ENCODE data around the gene JAK1.

Gene JAK1

DNA sequence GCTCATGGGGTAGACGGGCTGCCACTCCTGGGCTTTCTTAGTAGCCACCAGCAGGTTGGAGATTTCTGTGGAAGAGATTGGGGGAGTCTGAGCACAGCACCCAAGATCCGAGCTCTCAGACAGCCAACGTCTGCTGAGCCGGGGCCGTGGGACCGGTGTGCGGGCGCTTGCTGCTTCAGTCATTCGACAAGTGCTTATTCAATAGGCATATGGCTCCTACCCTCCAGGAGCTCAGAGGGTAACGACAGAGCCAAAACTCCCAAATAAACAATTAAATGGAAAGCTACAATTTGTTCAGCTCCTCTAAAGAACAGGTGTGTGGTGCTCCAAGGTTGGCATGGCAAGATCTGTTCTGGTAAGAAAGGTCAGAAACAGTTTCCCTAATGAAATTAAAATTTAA lies 115.5 kb downstream of the JAK1 start:
- Histone ChIP-seq H3K14ac (ENCODE audit: low read length) (no peak overlapping the region), H4K91ac (ENCODE audit: low read depth, low read length) (no peak overlapping the region), H3K23ac (ENCODE audit: low read length) (no peak overlapping the region), H2BK12ac (ENCODE audit: low read length) (no peak overlapping the region), H3K9me3 (ENCODE audit: insufficient read depth, low read depth, low read length) (peaks cover 2% of the 10 kb centered on the region), H3K79me1 (ENCODE audit: low read length) (no peaks in the 10 kb centered on the region), H3K79me2 (ENCODE audit: control insufficient read depth, insufficient read depth, low read length, poor library complexity) (no peaks in the 10 kb centered on the region), H3K4ac (ENCODE audit: low read depth, low read length) (no peak overlapping the region), H4K12ac (ENCODE audit: low read depth, low read length) (no peak overlapping the region), H2BK120ac (ENCODE audit: insufficient read depth, low read length, poor library complexity) (no peak overlapping the region), H3K4me2 (ENCODE audit: low read length) (no peak overlapping the region), H3K4me1 (ENCODE audit: control insufficient read depth in 1 of 2, insufficient read depth in 2 of 2, low read length in 2 of 2) (no peaks in the 10 kb centered on the region), H3K27me3 (ENCODE audit: insufficient read depth, low read length) (no peaks in the 10 kb centered on the region), H3K36me3 (ENCODE audit: control insufficient read depth in 1 of 2, insufficient read depth in 2 of 2, low read length in 2 of 2) (peaks cover 34 to 56% of the 10 kb centered on the region in 2 experiments), H3K4me3 (ENCODE audit: low read depth, low read length) (no peak overlapping the region), H3K9ac (ENCODE audit: low read length) (no peak overlapping the region), H3K18ac (ENCODE audit: low read length) (no peak overlapping the region), H3K27ac (ENCODE audit: low read depth, low read length) (no peak overlapping the region), H2AFZ (ENCODE audit: insufficient read depth, low read length, poor library complexity) (no peak overlapping the region), H2BK5ac (ENCODE audit: low read depth, low read length, poor library complexity) (no peak overlapping the region), H4K8ac (ENCODE audit: low read depth, low read length) (no peak overlapping the region), H2AK5ac (ENCODE audit: low read length) (no peak overlapping the region)
- no peak for DNase-seq
- WGBS (ENCODE audit: extremely low coverage, insufficient coverage, insufficient read length): no CpG with 5 or more reads among the region's 10 CpGs

DNA sequence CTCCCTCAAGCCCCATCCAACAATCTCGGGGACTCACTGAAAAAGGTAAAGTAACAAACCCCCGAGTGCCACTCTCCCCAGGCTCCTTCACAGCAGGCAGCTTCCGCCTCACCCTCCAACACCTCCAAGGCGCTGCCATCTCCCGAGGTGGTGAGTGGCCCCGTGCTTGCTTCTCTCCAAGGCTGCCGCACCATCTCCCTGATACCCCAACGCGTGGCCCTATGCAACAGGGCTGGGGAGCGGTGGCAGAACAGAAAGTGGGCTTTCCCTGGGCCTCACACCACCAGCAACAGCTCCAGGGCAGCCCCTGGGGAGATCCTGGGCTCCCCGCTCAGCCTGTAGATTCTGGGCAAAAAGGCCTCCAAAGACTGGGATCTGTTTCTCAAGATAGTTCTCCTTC lies 116.4 kb downstream of the JAK1 start:
- no peak overlapping the region for H3K14ac ChIP-seq (ENCODE audit: low read length)
- H4K8ac ChIP-seq (ENCODE audit: low read depth, low read length): no peak overlapping the region
- peaks cover 32 to 58% of the 10 kb centered on the region in 2 experiments for H3K36me3 ChIP-seq (ENCODE audit: control insufficient read depth in 1 of 2, insufficient read depth in 2 of 2, low read length in 2 of 2)
- H3K18ac ChIP-seq (ENCODE audit: low read length): no peak overlapping the region
- no peak overlapping the region for H3K4ac ChIP-seq (ENCODE audit: low read depth, low read length)
- no peaks in the 10 kb centered on the region for H3K79me2 ChIP-seq (ENCODE audit: control insufficient read depth, insufficient read depth, low read length, poor library complexity)
- no peak overlapping the region for H2AFZ ChIP-seq (ENCODE audit: insufficient read depth, low read length, poor library complexity)
- no peak overlapping the region for H2BK120ac ChIP-seq (ENCODE audit: insufficient read depth, low read length, poor library complexity)
- DNase-seq: no peak
- no peaks in the 10 kb centered on the region for H3K27me3 ChIP-seq (ENCODE audit: insufficient read depth, low read length)
- no peak overlapping the region for H4K91ac ChIP-seq (ENCODE audit: low read depth, low read length)
- WGBS (ENCODE audit: extremely low coverage, insufficient coverage, insufficient read length): no CpG with 5 or more reads among the region's 11 CpGs
- H3K23ac ChIP-seq (ENCODE audit: low read length): no peak overlapping the region
- no peaks in the 10 kb centered on the region for H3K4me1 ChIP-seq (ENCODE audit: control insufficient read depth in 1 of 2, insufficient read depth in 2 of 2, low read length in 2 of 2)
- no peak overlapping the region for H3K9ac ChIP-seq (ENCODE audit: low read length)
- H3K27ac ChIP-seq (ENCODE audit: low read depth, low read length): no peak overlapping the region
- H3K79me1 ChIP-seq (ENCODE audit: low read length): no peaks in the 10 kb centered on the region
- no peak overlapping the region for H3K4me2 ChIP-seq (ENCODE audit: low read length)
- H4K12ac ChIP-seq (ENCODE audit: low read depth, low read length): no peak overlapping the region
- H3K9me3 ChIP-seq (ENCODE audit: insufficient read depth, low read depth, low read length): peaks cover 2% of the 10 kb centered on the region
- no peak overlapping the region for H2BK12ac ChIP-seq (ENCODE audit: low read length)
- H2AK5ac ChIP-seq (ENCODE audit: low read length): no peak overlapping the region
- H3K4me3 ChIP-seq (ENCODE audit: low read depth, low read length): no peak overlapping the region
- no peak overlapping the region for H2BK5ac ChIP-seq (ENCODE audit: low read depth, low read length, poor library complexity)

DNA sequence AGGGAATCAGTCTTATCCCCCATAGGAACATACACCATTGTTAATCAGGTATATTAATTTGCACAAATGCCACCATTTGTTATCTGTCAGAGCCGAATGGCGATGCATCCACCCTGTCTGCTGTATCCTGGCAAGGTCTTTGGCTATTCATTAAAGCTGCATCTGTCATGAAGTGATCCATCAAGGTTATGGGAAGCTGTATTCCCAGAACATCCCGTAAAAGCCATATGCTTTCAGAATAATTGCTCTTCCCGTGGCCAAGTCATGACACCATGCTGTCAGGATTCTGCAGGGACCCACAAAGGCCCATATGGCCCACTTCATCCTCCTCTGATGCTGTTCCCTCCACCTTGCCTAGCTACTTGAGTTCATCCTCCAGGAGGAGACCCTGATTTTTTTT lies 117.5 kb downstream of the JAK1 start:
- Histone ChIP-seq H2AK5ac (ENCODE audit: low read length) (no peak overlapping the region), H3K14ac (ENCODE audit: low read length) (no peak overlapping the region), H2AFZ (ENCODE audit: insufficient read depth, low read length, poor library complexity) (no peak overlapping the region), H3K4me2 (ENCODE audit: low read length) (no peak overlapping the region), H2BK5ac (ENCODE audit: low read depth, low read length, poor library complexity) (no peak overlapping the region), H4K91ac (ENCODE audit: low read depth, low read length) (no peak overlapping the region), H3K27me3 (ENCODE audit: insufficient read depth, low read length) (no peaks in the 10 kb centered on the region), H3K27ac (ENCODE audit: low read depth, low read length) (no peak overlapping the region), H3K4me3 (ENCODE audit: low read depth, low read length) (no peak overlapping the region), H4K8ac (ENCODE audit: low read depth, low read length) (no peak overlapping the region), H3K9me3 (ENCODE audit: insufficient read depth, low read depth, low read length) (peaks cover 2% of the 10 kb centered on the region), H3K18ac (ENCODE audit: low read length) (no peak overlapping the region), H3K79me2 (ENCODE audit: control insufficient read depth, insufficient read depth, low read length, poor library complexity) (no peaks in the 10 kb centered on the region), H3K9ac (ENCODE audit: low read length) (no peak overlapping the region), H3K36me3 (ENCODE audit: control insufficient read depth in 1 of 2, insufficient read depth in 2 of 2, low read length in 2 of 2) (peaks cover 38 to 60% of the 10 kb centered on the region in 2 experiments), H4K12ac (ENCODE audit: low read depth, low read length) (no peak overlapping the region), H3K79me1 (ENCODE audit: low read length) (no peaks in the 10 kb centered on the region), H2BK120ac (ENCODE audit: insufficient read depth, low read length, poor library complexity) (no peak overlapping the region), H2BK12ac (ENCODE audit: low read length) (no peak overlapping the region), H3K23ac (ENCODE audit: low read length) (no peak overlapping the region), H3K4me1 (ENCODE audit: control insufficient read depth in 1 of 2, insufficient read depth in 2 of 2, low read length in 2 of 2) (no peaks in the 10 kb centered on the region), H3K4ac (ENCODE audit: low read depth, low read length) (no peak overlapping the region)
- DNase-seq: no peak
- WGBS (ENCODE audit: extremely low coverage, insufficient coverage, insufficient read length): no CpG with 5 or more reads among the region's 4 CpGs

DNA sequence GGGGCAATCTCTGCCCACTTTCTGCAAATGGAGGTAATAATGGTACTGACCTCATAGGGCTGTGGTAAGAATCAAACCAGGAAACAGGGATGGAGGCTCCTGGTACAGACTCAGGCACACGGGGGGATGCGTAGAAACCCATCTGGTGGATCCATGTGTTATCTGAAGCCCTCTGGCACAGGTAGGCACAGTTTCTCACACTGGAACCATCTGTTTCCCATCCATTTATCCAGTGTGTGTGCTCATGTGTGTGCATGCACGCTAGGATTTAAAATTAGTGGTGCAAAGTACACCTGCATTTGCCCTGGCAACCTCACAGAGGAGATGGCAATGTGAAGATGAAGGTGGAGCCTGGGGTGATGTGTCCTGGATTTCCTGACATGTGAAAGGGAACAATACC lies 118.2 kb downstream of the JAK1 start:
- DNase-seq: no peak
- Histone ChIP-seq H3K18ac (ENCODE audit: low read length) (no peak overlapping the region), H4K8ac (ENCODE audit: low read depth, low read length) (no peak overlapping the region), H3K9me3 (ENCODE audit: insufficient read depth, low read depth, low read length) (peaks cover 2% of the 10 kb centered on the region), H3K23ac (ENCODE audit: low read length) (no peak overlapping the region), H3K4me2 (ENCODE audit: low read length) (no peak overlapping the region), H3K27ac (ENCODE audit: low read depth, low read length) (no peak overlapping the region), H3K27me3 (ENCODE audit: insufficient read depth, low read length) (no peaks in the 10 kb centered on the region), H3K79me2 (ENCODE audit: control insufficient read depth, insufficient read depth, low read length, poor library complexity) (no peaks in the 10 kb centered on the region), H3K9ac (ENCODE audit: low read length) (no peak overlapping the region), H3K14ac (ENCODE audit: low read length) (no peak overlapping the region), H2AFZ (ENCODE audit: insufficient read depth, low read length, poor library complexity) (no peak overlapping the region), H3K4ac (ENCODE audit: low read depth, low read length) (no peak overlapping the region), H2BK12ac (ENCODE audit: low read length) (no peak overlapping the region), H2BK5ac (ENCODE audit: low read depth, low read length, poor library complexity) (no peak overlapping the region), H3K4me1 (ENCODE audit: control insufficient read depth in 1 of 2, insufficient read depth in 2 of 2, low read length in 2 of 2) (no peaks in the 10 kb centered on the region), H3K4me3 (ENCODE audit: low read depth, low read length) (no peak overlapping the region), H4K91ac (ENCODE audit: low read depth, low read length) (no peak overlapping the region), H4K12ac (ENCODE audit: low read depth, low read length) (no peak overlapping the region), H3K36me3 (ENCODE audit: control insufficient read depth in 1 of 2, insufficient read depth in 2 of 2, low read length in 2 of 2) (peaks cover 37 to 59% of the 10 kb centered on the region in 2 experiments), H2AK5ac (ENCODE audit: low read length) (no peak overlapping the region), H2BK120ac (ENCODE audit: insufficient read depth, low read length, poor library complexity) (no peak overlapping the region), H3K79me1 (ENCODE audit: low read length) (no peaks in the 10 kb centered on the region)
- no CpG with 5 or more reads among the region's 3 CpGs for WGBS (ENCODE audit: extremely low coverage, insufficient coverage, insufficient read length)

Data from trophoblast cell (in vitro differentiated cells and primary cell).